ENCODE data around the gene SFT2D1.
"Not testable (repeated sequence)": the region's sequence is repeated elsewhere in the genome, so short reads cannot be mapped to it uniquely, and the experiment has no call there.

Gene SFT2D1

DNA sequence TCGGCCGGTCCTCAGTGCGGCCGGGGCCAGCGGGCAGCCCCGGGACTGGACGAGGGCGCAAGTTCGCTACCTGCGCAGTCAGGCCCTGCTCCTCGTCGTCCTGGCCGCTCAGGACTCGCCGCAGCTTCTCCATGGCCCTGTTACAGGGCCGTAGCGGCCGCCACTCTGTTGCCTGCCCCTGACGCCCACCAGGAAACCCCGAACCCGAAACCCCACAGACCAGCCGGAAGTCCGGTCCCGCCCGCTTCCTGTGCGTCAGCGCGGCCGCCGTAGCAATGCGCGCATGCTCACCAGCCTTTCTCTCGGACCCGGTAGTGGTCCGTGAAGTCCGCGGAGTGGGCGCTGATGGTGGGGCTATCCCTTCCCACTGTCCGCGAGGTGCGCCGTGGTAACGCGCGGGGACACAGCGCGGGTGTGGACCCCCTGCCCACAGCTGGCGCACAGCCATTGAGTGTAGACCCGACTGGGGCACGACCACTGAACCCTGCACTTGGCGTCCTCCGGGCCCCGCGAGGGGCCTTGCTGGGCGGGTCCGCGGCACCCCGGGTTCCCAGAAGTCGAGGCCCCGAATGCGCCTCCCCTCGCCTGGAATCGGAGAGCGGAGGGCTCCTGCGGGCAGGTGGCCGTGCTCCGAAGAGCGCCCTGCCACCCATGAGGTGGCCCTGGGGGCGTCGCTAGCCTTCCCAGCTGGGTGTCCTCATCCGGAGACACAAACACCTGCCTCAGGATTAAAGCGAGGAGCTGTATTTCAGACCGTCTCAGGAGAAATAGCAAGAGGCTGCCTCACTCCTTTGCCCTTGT is at the start of gene SFT2D1:
Gene SFT2D1, minus strand, starts transcription at position 197 of the 801 bp plus-strand sequence. Its CDS starts 64 bp downstream, at position 133.
- H3K36me3 ChIP-seq (ENCODE audit: control insufficient read depth, insufficient read depth, low read length), result no peaks in the 10 kb centered on the region
- peak within 1 kb of the TSS; percentile 75 for H3K9ac ChIP-seq
- peak within 1 kb of the TSS; percentile 76 for H3K4me2 ChIP-seq (ENCODE audit: low read length)
- H3K4me1 ChIP-seq, result peaks cover 8% of the 10 kb centered on the region
- H3K79me2 ChIP-seq, result peaks cover 25% of the 10 kb centered on the region
- H2AFZ ChIP-seq, result peak within 1 kb of the TSS; percentile 94
- peak within 1 kb of the TSS; percentile 58 for H3K27ac ChIP-seq
- peak within 1 kb of the TSS; percentile 90 for H3K4me3 ChIP-seq (ENCODE audit: low read depth, low read length)
- TF ChIP-seq, protein P1, sequence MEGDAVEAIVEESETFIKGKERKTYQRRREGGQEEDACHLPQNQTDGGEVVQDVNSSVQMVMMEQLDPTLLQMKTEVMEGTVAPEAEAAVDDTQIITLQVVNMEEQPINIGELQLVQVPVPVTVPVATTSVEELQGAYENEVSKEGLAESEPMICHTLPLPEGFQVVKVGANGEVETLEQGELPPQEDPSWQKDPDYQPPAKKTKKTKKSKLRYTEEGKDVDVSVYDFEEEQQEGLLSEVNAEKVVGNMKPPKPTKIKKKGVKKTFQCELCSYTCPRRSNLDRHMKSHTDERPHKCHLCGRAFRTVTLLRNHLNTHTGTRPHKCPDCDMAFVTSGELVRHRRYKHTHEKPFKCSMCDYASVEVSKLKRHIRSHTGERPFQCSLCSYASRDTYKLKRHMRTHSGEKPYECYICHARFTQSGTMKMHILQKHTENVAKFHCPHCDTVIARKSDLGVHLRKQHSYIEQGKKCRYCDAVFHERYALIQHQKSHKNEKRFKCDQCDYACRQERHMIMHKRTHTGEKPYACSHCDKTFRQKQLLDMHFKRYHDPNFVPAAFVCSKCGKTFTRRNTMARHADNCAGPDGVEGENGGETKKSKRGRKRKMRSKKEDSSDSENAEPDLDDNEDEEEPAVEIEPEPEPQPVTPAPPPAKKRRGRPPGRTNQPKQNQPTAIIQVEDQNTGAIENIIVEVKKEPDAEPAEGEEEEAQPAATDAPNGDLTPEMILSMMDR (IDR thresholded peaks at IDR 0.05), result no peak
- H3K9me3 ChIP-seq (ENCODE audit: control insufficient read depth, low read length), result no peaks in the 10 kb centered on the region
- H3K27me3 ChIP-seq (ENCODE audit: control insufficient read depth, insufficient read depth, low read length), result no peaks in the 10 kb centered on the region

DNA sequence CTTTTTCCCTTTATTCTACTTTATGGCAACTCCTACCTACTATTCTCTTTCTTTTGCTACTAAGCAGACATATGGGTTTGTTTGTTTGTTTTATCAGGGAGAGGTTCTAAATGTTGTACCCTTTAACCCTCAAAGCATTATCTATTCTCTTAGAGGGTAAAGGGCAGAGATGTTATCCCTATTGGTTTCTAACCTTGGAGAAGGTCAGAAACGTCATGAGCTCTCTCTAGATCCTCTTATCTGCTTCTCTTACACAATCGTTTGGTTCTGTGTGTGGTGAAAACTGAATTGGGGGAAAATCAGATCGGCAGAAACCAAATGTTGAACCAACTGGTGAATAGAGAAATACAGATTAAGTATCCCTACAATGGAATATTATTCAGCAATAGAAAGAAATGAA is 46.8 kb upstream of the SFT2D1 start:
- Histone ChIP-seq H3K4me1 (no peaks in the 10 kb centered on the region), H3K27ac (no peak overlapping the region), H3K9me3 (ENCODE audit: control insufficient read depth, low read length) (no peaks in the 10 kb centered on the region), H3K36me3 (ENCODE audit: control insufficient read depth, insufficient read depth, low read length) (no peaks in the 10 kb centered on the region), H3K79me2 (no peaks in the 10 kb centered on the region), H2AFZ (no peak overlapping the region), H3K27me3 (ENCODE audit: control insufficient read depth, insufficient read depth, low read length) (no peaks in the 10 kb centered on the region), H3K4me2 (ENCODE audit: low read length) (no peak overlapping the region), H3K9ac (no peak overlapping the region), H3K4me3 (ENCODE audit: low read depth, low read length) (no peak overlapping the region)
- TF ChIP-seq, protein P1 (IDR thresholded peaks at IDR 0.05), result no peak

DNA sequence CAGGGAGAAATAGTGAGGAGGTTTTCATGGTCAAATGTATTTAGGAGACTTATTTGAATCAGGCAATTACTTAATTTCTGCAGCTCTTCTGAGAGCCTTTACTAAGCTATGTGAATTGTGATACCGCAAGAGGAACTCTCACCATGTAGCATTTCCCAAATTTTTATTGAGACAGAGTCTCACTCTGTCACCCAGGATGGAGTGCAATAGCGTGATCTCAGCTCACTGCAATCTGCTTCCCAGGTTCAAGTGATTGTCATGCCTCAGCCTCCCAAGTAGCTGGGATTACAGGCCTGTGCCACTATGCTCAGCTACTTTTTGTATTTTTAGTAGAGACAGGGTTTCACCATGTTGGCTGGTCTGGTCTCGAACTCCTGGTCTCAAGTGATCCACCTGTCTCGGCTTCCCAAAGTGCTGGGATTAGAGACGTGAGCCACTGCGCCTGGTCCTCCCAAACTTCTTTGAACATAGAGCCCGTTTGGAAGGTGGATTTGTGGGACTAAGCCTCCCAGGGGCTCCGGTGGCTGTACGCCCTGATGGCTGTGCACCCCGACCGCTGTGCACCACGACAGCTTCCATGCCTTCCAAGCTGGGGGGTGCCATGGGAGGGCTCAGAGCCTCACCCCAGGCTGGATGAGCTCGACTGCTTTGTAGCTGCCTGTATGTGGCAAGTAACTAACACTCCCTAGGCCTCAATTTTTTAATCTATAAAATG is 46.1 kb upstream of the SFT2D1 start:
- H3K9me3 ChIP-seq (ENCODE audit: control insufficient read depth, low read length), result no peaks in the 10 kb centered on the region
- H3K27ac ChIP-seq, result no peak overlapping the region
- no peak overlapping the region for H2AFZ ChIP-seq
- no peak overlapping the region for H3K4me3 ChIP-seq (ENCODE audit: low read depth, low read length)
- no peaks in the 10 kb centered on the region for H3K4me1 ChIP-seq
- no peaks in the 10 kb centered on the region for H3K36me3 ChIP-seq (ENCODE audit: control insufficient read depth, insufficient read depth, low read length)
- no peak overlapping the region for H3K9ac ChIP-seq
- H3K79me2 ChIP-seq, result no peaks in the 10 kb centered on the region
- TF ChIP-seq, protein P1 (IDR thresholded peaks at IDR 0.05), result no peak
- no peak overlapping the region for H3K4me2 ChIP-seq (ENCODE audit: low read length)
- H3K27me3 ChIP-seq (ENCODE audit: control insufficient read depth, insufficient read depth, low read length), result no peaks in the 10 kb centered on the region

DNA sequence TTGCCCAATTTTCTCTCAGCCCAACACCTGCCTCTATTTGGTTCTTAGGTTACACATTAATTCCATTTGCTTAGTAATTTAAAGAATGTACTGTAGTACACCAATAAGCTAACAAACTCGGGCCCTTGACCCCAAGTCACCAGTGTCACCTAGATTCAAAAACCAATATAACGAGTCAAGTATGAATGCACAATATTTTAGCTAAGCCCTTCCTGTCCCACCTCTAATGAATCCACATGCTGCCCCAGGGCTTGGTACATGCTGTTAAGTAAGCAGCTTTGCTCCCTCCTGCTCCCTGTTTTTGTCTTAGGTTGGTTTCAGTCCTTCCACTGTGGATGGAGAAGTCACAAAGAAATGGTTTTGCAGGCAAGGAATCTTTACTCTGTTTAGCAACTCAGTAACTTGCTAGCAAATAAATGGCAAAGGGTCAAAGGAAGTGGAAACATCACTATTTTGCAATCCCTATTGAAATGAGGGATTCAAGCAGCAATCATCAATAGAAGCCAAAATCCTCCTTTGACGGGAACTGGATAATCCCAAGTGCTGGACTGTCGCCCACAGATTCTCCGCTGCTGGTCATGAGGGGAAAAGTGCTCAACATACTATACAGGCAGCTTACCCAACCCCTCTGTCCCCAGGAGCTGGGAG is 45.4 kb upstream of the SFT2D1 start:
- no peak overlapping the region for H3K27ac ChIP-seq
- no peaks in the 10 kb centered on the region for H3K9me3 ChIP-seq (ENCODE audit: control insufficient read depth, low read length)
- no peaks in the 10 kb centered on the region for H3K36me3 ChIP-seq (ENCODE audit: control insufficient read depth, insufficient read depth, low read length)
- no peaks in the 10 kb centered on the region for H3K4me1 ChIP-seq
- TF ChIP-seq, protein P1 (IDR thresholded peaks at IDR 0.05), result no peak
- H3K79me2 ChIP-seq, result no peaks in the 10 kb centered on the region
- no peak overlapping the region for H3K9ac ChIP-seq
- no peak overlapping the region for H3K4me2 ChIP-seq (ENCODE audit: low read length)
- no peaks in the 10 kb centered on the region for H3K27me3 ChIP-seq (ENCODE audit: control insufficient read depth, insufficient read depth, low read length)
- H2AFZ ChIP-seq, result no peak overlapping the region
- H3K4me3 ChIP-seq (ENCODE audit: low read depth, low read length), result no peak overlapping the region

DNA sequence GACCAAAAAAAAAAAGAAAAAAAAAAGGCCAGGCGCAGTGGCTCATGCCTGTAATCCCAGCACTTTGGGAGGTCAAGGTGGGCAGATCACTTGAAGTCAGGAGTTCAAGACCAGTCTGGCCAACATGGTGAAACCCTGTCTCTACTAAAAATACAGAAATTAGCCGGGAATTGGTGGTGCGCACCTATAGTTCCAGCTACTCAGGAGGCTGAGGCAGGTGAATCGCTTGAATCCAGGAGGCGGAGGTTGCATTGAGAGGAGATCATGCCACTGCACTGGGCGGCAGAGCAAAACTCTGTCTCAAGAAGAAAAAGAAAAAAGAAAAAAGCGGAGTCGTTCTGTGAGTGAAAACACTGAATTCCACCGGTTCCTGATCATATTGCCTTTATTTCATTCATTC is 44.8 kb upstream of the SFT2D1 start:
- not testable (repeated sequence) for H3K79me2 ChIP-seq; H3K9ac ChIP-seq; H3K36me3 ChIP-seq (ENCODE audit: control insufficient read depth, insufficient read depth, low read length); H3K27me3 ChIP-seq (ENCODE audit: control insufficient read depth, insufficient read depth, low read length); H3K4me2 ChIP-seq (ENCODE audit: low read length); H3K27ac ChIP-seq; H2AFZ ChIP-seq; H3K4me3 ChIP-seq (ENCODE audit: low read depth, low read length); H3K9me3 ChIP-seq (ENCODE audit: control insufficient read depth, low read length); H3K4me1 ChIP-seq

Data from parathyroid adenoma (tissue), 2 donors.